H7 (cell line): ENCODE results near the gene CYS1. TPM values are rescaled to one million over a fixed set of nuclear protein-coding genes. Genes with fewer than 3 reads are reported as not detected.

Experiments used
- DNase-seq: peaks from one replicate; pipeline ENCODE4 v3.0.0; 2012
- H3K27me3 ChIP-seq: 2 replicates; pipeline ENCODE4 v1.6.0; 2011; ENCODE audit warnings: mild to moderate bottlenecking, low read length; ENCODE audit not compliant: control insufficient read depth, insufficient read depth
- H3K36me3 ChIP-seq: replicated peaks from 2 replicates; pipeline ENCODE4 v1.5.1; 2011; ENCODE audit warnings: low read length; ENCODE audit not compliant: control insufficient read depth, insufficient read depth
- H3K4me3 ChIP-seq: 2 replicates; pipeline ENCODE4 v1.5.1; 2011; ENCODE audit warnings: low read depth, mild to moderate bottlenecking, control low read depth, low read length, moderate library complexity; ENCODE audit not compliant: insufficient read depth
- total RNA-seq: library from RNA; depleted of rRNA; stranded (reverse); fragments of >200 nt; shearing (Covaris generic); gene quantifications from 2 replicates; pipeline ENCODE4 v1.2.3, GENCODE V29; 2014; rRNA removed

Gene CYS1
- total RNA-seq, 1 experiment from 2014 or later, result 0.24 TPM

DNA sequence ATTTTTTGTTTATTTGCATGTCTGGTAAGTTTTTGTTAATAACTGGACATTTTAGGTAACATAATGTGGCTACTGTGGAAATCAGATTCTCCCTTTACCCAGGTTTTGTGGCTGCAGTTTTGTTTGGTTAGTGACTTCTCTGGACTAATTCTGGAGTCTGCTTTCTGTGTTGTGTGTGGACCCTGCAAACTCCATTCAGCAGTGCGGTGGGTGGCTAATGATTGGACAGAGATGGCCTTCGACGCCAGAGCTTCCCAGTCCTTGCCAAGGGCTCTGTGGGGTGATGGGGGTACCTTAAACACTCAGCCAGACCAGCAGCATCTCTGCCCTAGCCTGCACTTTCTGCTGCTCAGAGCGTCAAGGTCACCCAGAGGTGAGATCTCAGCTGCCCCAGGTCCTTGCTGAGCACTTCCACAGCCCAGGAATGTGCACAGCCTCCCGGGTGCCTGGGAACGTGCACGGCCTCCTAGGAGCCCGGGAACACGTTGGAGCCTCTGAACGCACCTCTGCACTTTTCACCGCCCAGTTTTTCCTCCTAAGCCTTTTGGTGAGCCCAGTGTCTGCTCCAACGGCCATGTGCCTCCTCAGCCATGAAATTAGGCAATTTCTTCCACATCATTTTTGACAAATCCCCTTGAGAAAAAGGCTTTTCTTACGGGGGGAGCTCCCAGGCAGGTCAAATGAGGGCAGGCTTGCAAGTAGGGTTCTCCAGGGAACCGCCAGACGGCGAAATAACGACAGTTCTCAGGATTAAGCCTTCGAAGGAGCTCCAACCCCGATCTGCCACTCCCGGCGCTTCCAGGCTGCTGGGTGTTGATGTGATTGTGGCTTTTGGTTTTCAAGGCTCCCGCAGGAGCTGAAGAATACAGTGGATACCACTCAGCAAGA, 72.0 kb downstream of the CYS1 start:
- Histone ChIP-seq H3K4me3 (no peak overlapping the region), H3K36me3 (no peaks in the 10 kb centered on the region), H3K27me3 (no peaks in the 10 kb centered on the region)
- no peak for DNase-seq

DNA sequence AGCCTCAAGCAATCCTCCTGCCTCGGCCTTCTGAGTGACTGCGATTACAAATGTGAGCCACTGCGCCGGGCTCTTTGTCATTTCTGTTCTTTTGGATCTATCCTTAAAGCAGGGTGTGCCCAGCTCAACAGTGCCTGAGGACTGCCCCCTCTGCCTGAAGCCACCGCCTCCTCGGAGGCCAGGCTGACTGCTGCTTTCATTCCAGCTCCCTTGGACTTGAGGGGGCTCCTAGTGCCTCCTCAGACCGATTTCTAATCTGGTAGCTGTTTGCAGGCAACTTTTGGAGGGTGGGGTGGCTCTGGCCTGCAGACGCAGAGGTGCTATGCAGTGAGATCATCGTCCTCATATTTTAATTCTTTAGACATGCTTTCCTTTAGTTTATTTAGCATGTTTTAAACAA, 72.8 kb downstream of the CYS1 start:
- no peaks in the 10 kb centered on the region for H3K27me3 ChIP-seq
- DNase-seq, result peak; percentile 61
- no peaks in the 10 kb centered on the region for H3K36me3 ChIP-seq
- no peak overlapping the region for H3K4me3 ChIP-seq

Other genes with a start within 250 kb of the CYS1 start
- 27.9 and 33.2 TPM in 2 replicates for gene TAF1B, start 236.9 kb downstream of the CYS1 start, total RNA-seq
- gene GRHL1, start 128.7 kb downstream of the CYS1 start, total RNA-seq, result 0.30 and 1.2 TPM in 2 replicates
- 11.8 and 12.6 TPM in 2 replicates for gene KLF11, start 36.9 kb downstream of the CYS1 start, total RNA-seq
- gene RRM2, start 42.3 kb upstream of the CYS1 start, total RNA-seq, result 56.7 and 71.9 TPM in 2 replicates
- gene HPCAL1, start 222.5 kb upstream of the CYS1 start, total RNA-seq, result 21.8 and 22.0 TPM in 2 replicates